ENCODE results near the gene NPPC. TPM values are rescaled to one million over a fixed set of nuclear protein-coding genes. Genes with fewer than 3 reads are reported as not detected.

Gene NPPC
- total RNA-seq, 1 donor from 2014 or later = not detected

- no peak for DNase-seq (ENCODE audit: extremely low spot score, unreplicated experiment)
- no peak overlapping the region for H3K27ac Mint-ChIP-seq (ENCODE audit: unreplicated experiment)
- H3K36me3 Mint-ChIP-seq (ENCODE audit: unreplicated experiment) = no peaks in the 10 kb centered on the region
- no peak overlapping the region for H3K4me3 Mint-ChIP-seq (ENCODE audit: unreplicated experiment)
- TF ChIP-seq CTCF (IDR thresholded peaks at IDR 0.05) = no peak
- no peaks in the 10 kb centered on the region for H3K9me3 Mint-ChIP-seq (ENCODE audit: unreplicated experiment)
- H3K27me3 Mint-ChIP-seq (ENCODE audit: unreplicated experiment) = peaks cover 55% of the 10 kb centered on the region
- peaks cover 14% of the 10 kb centered on the region for H3K4me1 Mint-ChIP-seq (ENCODE audit: unreplicated experiment)
Observed at GRCh38 chr2:231922311-231923009, 3.7 kb downstream of the NPPC start.

GRCh38 chr2:231920795-231921194 lies 5.4 kb downstream of the NPPC start:
- DNase-seq (ENCODE audit: extremely low spot score, unreplicated experiment) = no peak
- Mint-ChIP-seq H3K4me1 (ENCODE audit: unreplicated experiment) (peaks cover 14% of the 10 kb centered on the region), H3K27me3 (ENCODE audit: unreplicated experiment) (peaks cover 55% of the 10 kb centered on the region), H3K9me3 (ENCODE audit: unreplicated experiment) (no peaks in the 10 kb centered on the region), H3K27ac (ENCODE audit: unreplicated experiment) (no peak overlapping the region), H3K4me3 (ENCODE audit: unreplicated experiment) (no peak overlapping the region), H3K36me3 (ENCODE audit: unreplicated experiment) (no peaks in the 10 kb centered on the region)
- no peak for TF ChIP-seq CTCF (IDR thresholded peaks at IDR 0.05)

GRCh38 chr2:231920366-231920765 lies 5.8 kb downstream of the NPPC start:
- Mint-ChIP-seq H3K4me1 (ENCODE audit: unreplicated experiment) (peaks cover 14% of the 10 kb centered on the region), H3K27ac (ENCODE audit: unreplicated experiment) (no peak overlapping the region), H3K27me3 (ENCODE audit: unreplicated experiment) (peaks cover 60% of the 10 kb centered on the region), H3K9me3 (ENCODE audit: unreplicated experiment) (no peaks in the 10 kb centered on the region), H3K4me3 (ENCODE audit: unreplicated experiment) (no peak overlapping the region), H3K36me3 (ENCODE audit: unreplicated experiment) (no peaks in the 10 kb centered on the region)
- TF ChIP-seq CTCF (IDR thresholded peaks at IDR 0.05) = no peak
- DNase-seq (ENCODE audit: extremely low spot score, unreplicated experiment) = no peak

GRCh38 chr2:231919341-231920035 lies 6.7 kb downstream of the NPPC start:
- TF ChIP-seq CTCF (IDR thresholded peaks at IDR 0.05) = no peak
- Mint-ChIP-seq H3K27me3 (ENCODE audit: unreplicated experiment) (peaks cover 59% of the 10 kb centered on the region), H3K9me3 (ENCODE audit: unreplicated experiment) (no peaks in the 10 kb centered on the region), H3K4me3 (ENCODE audit: unreplicated experiment) (no peak overlapping the region), H3K4me1 (ENCODE audit: unreplicated experiment) (peaks cover 12% of the 10 kb centered on the region), H3K27ac (ENCODE audit: unreplicated experiment) (no peak overlapping the region), H3K36me3 (ENCODE audit: unreplicated experiment) (no peaks in the 10 kb centered on the region)
- DNase-seq (ENCODE audit: extremely low spot score, unreplicated experiment) = no peak

GRCh38 chr2:231918501-231919330 lies 7.5 kb downstream of the NPPC start:
- H3K4me3 Mint-ChIP-seq (ENCODE audit: unreplicated experiment) = no peak overlapping the region
- TF ChIP-seq CTCF (IDR thresholded peaks at IDR 0.05) = no peak
- peaks cover 12% of the 10 kb centered on the region for H3K4me1 Mint-ChIP-seq (ENCODE audit: unreplicated experiment)
- H3K9me3 Mint-ChIP-seq (ENCODE audit: unreplicated experiment) = no peaks in the 10 kb centered on the region
- no peak for DNase-seq (ENCODE audit: extremely low spot score, unreplicated experiment)
- no peak overlapping the region for H3K27ac Mint-ChIP-seq (ENCODE audit: unreplicated experiment)
- H3K36me3 Mint-ChIP-seq (ENCODE audit: unreplicated experiment) = no peaks in the 10 kb centered on the region
- H3K27me3 Mint-ChIP-seq (ENCODE audit: unreplicated experiment) = peaks cover 58% of the 10 kb centered on the region

Data from osteocyte (in vitro differentiated cells).